Measurements from ENCODE around the gene GTF2F2. TPM values are rescaled to one million over a fixed set of nuclear protein-coding genes. Genes with fewer than 3 reads are reported as not detected.
"Not testable (repeated sequence)": the region's sequence is repeated elsewhere in the genome, so short reads cannot be mapped to it uniquely, and the experiment has no call there.

GTF2F2 gene
- total and polyA plus RNA-seq, 2 donors, result 31.0 to 34.0 TPM

- no peak for DNase-seq (ENCODE audit: low read depth in 6 of 9, low spot score in 9 of 9)
- no peaks in the 10 kb centered on the region for H3K27me3 ChIP-seq (ENCODE audit: control insufficient read depth in 2 of 2, insufficient read depth in 1 of 2, low read length in 1 of 2)
- no peak overlapping the region for H3K4me3 ChIP-seq (ENCODE audit: low read length in 2 of 2)
- no peaks in the 10 kb centered on the region for H3K9me3 ChIP-seq (ENCODE audit: control insufficient read depth in 2 of 2, insufficient read depth in 1 of 2, low read length in 1 of 2)
- no peaks in the 10 kb centered on the region for H3K36me3 ChIP-seq (ENCODE audit: control insufficient read depth in 2 of 2, insufficient read depth in 2 of 2, low read length in 1 of 2)
- 53% methylated on average over 3 of the region's 3 CpGs for WGBS
- H3K27ac ChIP-seq (ENCODE audit: low read depth in 1 of 2, low read length in 1 of 2), result no peak overlapping the region
- H3K4me1 ChIP-seq (ENCODE audit: control insufficient read depth in 2 of 2, insufficient read depth in 2 of 2, low read length in 2 of 2), result no peaks in the 10 kb centered on the region
Observed at GRCh38 chr13:45242070-45242469, 121.8 kb downstream of the GTF2F2 start.

GRCh38 chr13:45242524-45242923 is 122.2 kb downstream of the GTF2F2 start:
- Histone ChIP-seq H3K27ac (ENCODE audit: low read depth in 1 of 2, low read length in 1 of 2) (no peak overlapping the region), H3K4me3 (ENCODE audit: low read length in 2 of 2) (no peak overlapping the region)
- 100% methylated on average over 1 of the region's 1 CpG for WGBS

GRCh38 chr13:45243077-45243476 is 122.8 kb downstream of the GTF2F2 start:
- Histone ChIP-seq H3K27me3 (ENCODE audit: control insufficient read depth in 2 of 2, insufficient read depth in 1 of 2, low read length in 1 of 2) (no peaks in the 10 kb centered on the region), H3K9me3 (ENCODE audit: control insufficient read depth in 2 of 2, insufficient read depth in 1 of 2, low read length in 1 of 2) (no peaks in the 10 kb centered on the region), H3K27ac (ENCODE audit: low read depth in 1 of 2, low read length in 1 of 2) (no peak overlapping the region), H3K36me3 (ENCODE audit: control insufficient read depth in 2 of 2, insufficient read depth in 2 of 2, low read length in 1 of 2) (no peaks in the 10 kb centered on the region), H3K4me1 (ENCODE audit: control insufficient read depth in 2 of 2, insufficient read depth in 2 of 2, low read length in 2 of 2) (no peaks in the 10 kb centered on the region), H3K4me3 (ENCODE audit: low read length in 2 of 2) (no peak overlapping the region)
- no peak for DNase-seq (ENCODE audit: low read depth in 6 of 9, low spot score in 9 of 9)
- WGBS, result 98% methylated on average over 8 of the region's 8 CpGs

More at GRCh38 chr13:45242524-45242923, 122.2 kb downstream of the GTF2F2 start:
- Histone ChIP-seq H3K27me3 (ENCODE audit: control insufficient read depth in 2 of 2, insufficient read depth in 1 of 2, low read length in 1 of 2) (no peaks in the 10 kb centered on the region), H3K9me3 (ENCODE audit: control insufficient read depth in 2 of 2, insufficient read depth in 1 of 2, low read length in 1 of 2) (no peaks in the 10 kb centered on the region), H3K4me1 (ENCODE audit: control insufficient read depth in 2 of 2, insufficient read depth in 2 of 2, low read length in 2 of 2) (no peaks in the 10 kb centered on the region), H3K36me3 (ENCODE audit: control insufficient read depth in 2 of 2, insufficient read depth in 2 of 2, low read length in 1 of 2) (no peaks in the 10 kb centered on the region)
- DNase-seq (ENCODE audit: low read depth in 6 of 9, low spot score in 9 of 9), result no peak

GRCh38 chr13:45244736-45245135 is 124.4 kb downstream of the GTF2F2 start:
- not testable (repeated sequence) for H3K36me3 ChIP-seq (ENCODE audit: control insufficient read depth in 2 of 2, insufficient read depth in 2 of 2, low read length in 1 of 2)

GRCh38 chr13:45249662-45250061 is 129.4 kb downstream of the GTF2F2 start:
- H3K27ac ChIP-seq (ENCODE audit: low read depth in 1 of 2, low read length in 1 of 2), result no peak overlapping the region
- H3K27me3 ChIP-seq (ENCODE audit: control insufficient read depth in 2 of 2, insufficient read depth in 1 of 2, low read length in 1 of 2), result no peaks in the 10 kb centered on the region
- DNase-seq (ENCODE audit: low read depth in 6 of 9, low spot score in 9 of 9), result no peak
- WGBS, result 98% methylated on average over 3 of the region's 3 CpGs
- no peak overlapping the region for H3K4me3 ChIP-seq (ENCODE audit: low read length in 2 of 2)
- H3K9me3 ChIP-seq (ENCODE audit: control insufficient read depth in 2 of 2, insufficient read depth in 1 of 2, low read length in 1 of 2), result no peaks in the 10 kb centered on the region
- no peaks in the 10 kb centered on the region for H3K4me1 ChIP-seq (ENCODE audit: control insufficient read depth in 2 of 2, insufficient read depth in 2 of 2, low read length in 2 of 2)
- H3K36me3 ChIP-seq (ENCODE audit: control insufficient read depth in 2 of 2, insufficient read depth in 2 of 2, low read length in 1 of 2), result peaks cover 0 to 3% of the 10 kb centered on the region in 2 donors

More at GRCh38 chr13:45244736-45245135, 124.4 kb downstream of the GTF2F2 start:
- H3K4me3 ChIP-seq (ENCODE audit: low read length in 2 of 2); H3K4me1 ChIP-seq (ENCODE audit: control insufficient read depth in 2 of 2, insufficient read depth in 2 of 2, low read length in 2 of 2); H3K27ac ChIP-seq (ENCODE audit: low read depth in 1 of 2, low read length in 1 of 2); H3K9me3 ChIP-seq (ENCODE audit: control insufficient read depth in 2 of 2, insufficient read depth in 1 of 2, low read length in 1 of 2); H3K27me3 ChIP-seq (ENCODE audit: control insufficient read depth in 2 of 2, insufficient read depth in 1 of 2, low read length in 1 of 2); DNase-seq (ENCODE audit: low read depth in 6 of 9, low spot score in 9 of 9): not testable (repeated sequence)
- 98% methylated on average over 7 of the region's 7 CpGs for WGBS

- H3K4me1 ChIP-seq (ENCODE audit: control insufficient read depth in 2 of 2, insufficient read depth in 2 of 2, low read length in 2 of 2), result no peaks in the 10 kb centered on the region
- DNase-seq (ENCODE audit: low read depth in 6 of 9, low spot score in 9 of 9), result no peak
- peaks cover 0 to 3% of the 10 kb centered on the region in 2 donors for H3K36me3 ChIP-seq (ENCODE audit: control insufficient read depth in 2 of 2, insufficient read depth in 2 of 2, low read length in 1 of 2)
- 98% methylated on average over 2 of the region's 2 CpGs for WGBS
- no peak overlapping the region for H3K27ac ChIP-seq (ENCODE audit: low read depth in 1 of 2, low read length in 1 of 2)
- no peaks in the 10 kb centered on the region for H3K27me3 ChIP-seq (ENCODE audit: control insufficient read depth in 2 of 2, insufficient read depth in 1 of 2, low read length in 1 of 2)
- no peak overlapping the region for H3K4me3 ChIP-seq (ENCODE audit: low read length in 2 of 2)
- H3K9me3 ChIP-seq (ENCODE audit: control insufficient read depth in 2 of 2, insufficient read depth in 1 of 2, low read length in 1 of 2), result no peaks in the 10 kb centered on the region
Observed at GRCh38 chr13:45254396-45254795, 134.1 kb downstream of the GTF2F2 start.

GRCh38 chr13:45255247-45255987 is 135.1 kb downstream of the GTF2F2 start:
- Histone ChIP-seq H3K27ac (ENCODE audit: low read depth in 1 of 2, low read length in 1 of 2) (no peak overlapping the region), H3K4me1 (ENCODE audit: control insufficient read depth in 2 of 2, insufficient read depth in 2 of 2, low read length in 2 of 2) (no peaks in the 10 kb centered on the region), H3K36me3 (ENCODE audit: control insufficient read depth in 2 of 2, insufficient read depth in 2 of 2, low read length in 1 of 2) (peaks cover 0 to 3% of the 10 kb centered on the region in 2 donors), H3K9me3 (ENCODE audit: control insufficient read depth in 2 of 2, insufficient read depth in 1 of 2, low read length in 1 of 2) (no peaks in the 10 kb centered on the region), H3K4me3 (ENCODE audit: low read length in 2 of 2) (no peak overlapping the region), H3K27me3 (ENCODE audit: control insufficient read depth in 2 of 2, insufficient read depth in 1 of 2, low read length in 1 of 2) (no peaks in the 10 kb centered on the region)
- WGBS, result 97% methylated on average over 1 of the region's 1 CpG
- DNase-seq (ENCODE audit: low read depth in 6 of 9, low spot score in 9 of 9), result no peak

- WGBS, result 100% methylated on average over 1 of the region's 1 CpG
- Histone ChIP-seq H3K36me3 (ENCODE audit: control insufficient read depth in 2 of 2, insufficient read depth in 2 of 2, low read length in 1 of 2) (peaks cover 0 to 3% of the 10 kb centered on the region in 2 donors), H3K27ac (ENCODE audit: low read depth in 1 of 2, low read length in 1 of 2) (no peak overlapping the region), H3K4me3 (ENCODE audit: low read length in 2 of 2) (no peak overlapping the region), H3K4me1 (ENCODE audit: control insufficient read depth in 2 of 2, insufficient read depth in 2 of 2, low read length in 2 of 2) (no peaks in the 10 kb centered on the region), H3K9me3 (ENCODE audit: control insufficient read depth in 2 of 2, insufficient read depth in 1 of 2, low read length in 1 of 2) (no peaks in the 10 kb centered on the region), H3K27me3 (ENCODE audit: control insufficient read depth in 2 of 2, insufficient read depth in 1 of 2, low read length in 1 of 2) (no peaks in the 10 kb centered on the region)
- no peak for DNase-seq (ENCODE audit: low read depth in 6 of 9, low spot score in 9 of 9)
Observed at GRCh38 chr13:45256254-45256653, 135.9 kb downstream of the GTF2F2 start.

- H3K4me1 ChIP-seq (ENCODE audit: control insufficient read depth in 2 of 2, insufficient read depth in 2 of 2, low read length in 2 of 2), result no peaks in the 10 kb centered on the region
- WGBS, result 96% methylated on average over 4 of the region's 4 CpGs
- no peak overlapping the region for H3K4me3 ChIP-seq (ENCODE audit: low read length in 2 of 2)
- no peak for DNase-seq (ENCODE audit: low read depth in 6 of 9, low spot score in 9 of 9)
- no peaks in the 10 kb centered on the region for H3K9me3 ChIP-seq (ENCODE audit: control insufficient read depth in 2 of 2, insufficient read depth in 1 of 2, low read length in 1 of 2)
- H3K27ac ChIP-seq (ENCODE audit: low read depth in 1 of 2, low read length in 1 of 2), result no peak overlapping the region
- H3K27me3 ChIP-seq (ENCODE audit: control insufficient read depth in 2 of 2, insufficient read depth in 1 of 2, low read length in 1 of 2), result no peaks in the 10 kb centered on the region
- peaks cover 0 to 3% of the 10 kb centered on the region in 2 donors for H3K36me3 ChIP-seq (ENCODE audit: control insufficient read depth in 2 of 2, insufficient read depth in 2 of 2, low read length in 1 of 2)
Observed at GRCh38 chr13:45257638-45258333, 137.5 kb downstream of the GTF2F2 start.

Measured in thymus (tissue), 11 donors.